ENCODE results near the gene SEZ6. TPM values are rescaled to one million over a fixed set of nuclear protein-coding genes. Genes with fewer than 3 reads are reported as not detected.

SEZ6 gene
- total and polyA plus RNA-seq, 4 donors: 0.07 to 0.54 (median 0.18) TPM; not detected in 1

GRCh38 chr17:29039764-29040598 lies 34.1 kb upstream of the SEZ6 start:
- no peak overlapping the region for H3K27ac ChIP-seq (ENCODE audit: low read depth in 1 of 2, low read length in 1 of 2)
- peaks cover 0 to 25% (median 3%) of the 10 kb centered on the region in 3 donors for H3K27me3 ChIP-seq (ENCODE audit: control insufficient read depth in 3 of 3, insufficient read depth in 3 of 3, low read length in 2 of 3)
- H3K36me3 ChIP-seq (ENCODE audit: control insufficient read depth in 4 of 4, insufficient read depth in 4 of 4, low read length in 4 of 4): no peaks in the 10 kb centered on the region
- TF ChIP-seq CTCF (IDR thresholded peaks at IDR 0.05; ENCODE audit: control extremely low read depth, extremely low read depth): no peak
- H3K9me3 ChIP-seq (ENCODE audit: control insufficient read depth in 4 of 4, insufficient read depth in 3 of 4, low read length in 3 of 4): peaks cover 0 to 2% (median under 1%) of the 10 kb centered on the region in 4 donors
- WGBS, 2 donors: 85 to 94% methylated on average over 13 of the region's 13 CpGs
- H3K9ac ChIP-seq (ENCODE audit: insufficient read depth in 1 of 2, low read length in 2 of 2): no peak overlapping the region
- ATAC-seq (ENCODE audit: insufficient read depth, low FRiP score): no peak
- no peak overlapping the region for H3K4me3 ChIP-seq
- DNase-seq: peak in 2 of 3 donors; percentile 26 to 40
- peaks cover 0 to 12% (median 6%) of the 10 kb centered on the region in 5 donors for H3K4me1 ChIP-seq (ENCODE audit: control insufficient read depth in 5 of 5, insufficient read depth in 5 of 5, low read length in 5 of 5)

- Histone ChIP-seq H3K27me3 (ENCODE audit: control insufficient read depth in 3 of 3, insufficient read depth in 3 of 3, low read length in 2 of 3) (peaks cover 0 to 25% (median 7%) of the 10 kb centered on the region in 3 donors), H3K4me1 (ENCODE audit: control insufficient read depth in 5 of 5, insufficient read depth in 5 of 5, low read length in 5 of 5) (peaks cover 0 to 11% (median 6%) of the 10 kb centered on the region in 5 donors), H3K36me3 (ENCODE audit: control insufficient read depth in 4 of 4, insufficient read depth in 4 of 4, low read length in 4 of 4) (no peaks in the 10 kb centered on the region), H3K4me3 (no peak overlapping the region), H3K27ac (ENCODE audit: low read depth in 1 of 2, low read length in 1 of 2) (no peak overlapping the region), H3K9me3 (ENCODE audit: control insufficient read depth in 4 of 4, insufficient read depth in 3 of 4, low read length in 3 of 4) (peaks cover 0 to 8% (median 2%) of the 10 kb centered on the region in 4 donors), H3K9ac (ENCODE audit: insufficient read depth in 1 of 2, low read length in 2 of 2) (no peak overlapping the region)
- TF ChIP-seq CTCF (IDR thresholded peaks at IDR 0.05; ENCODE audit: control extremely low read depth, extremely low read depth): no peak
- 36 to 44% methylated on average over 15 of the region's 15 CpGs for WGBS, 2 donors
- no peak for ATAC-seq (ENCODE audit: insufficient read depth, low FRiP score)
- DNase-seq: no peak
Observed at GRCh38 chr17:29038085-29038795, 32.4 kb upstream of the SEZ6 start.

- peaks cover 0 to 28% (median 10%) of the 10 kb centered on the region in 3 donors for H3K27me3 ChIP-seq (ENCODE audit: control insufficient read depth in 3 of 3, insufficient read depth in 3 of 3, low read length in 2 of 3)
- no peaks in the 10 kb centered on the region for H3K36me3 ChIP-seq (ENCODE audit: control insufficient read depth in 4 of 4, insufficient read depth in 4 of 4, low read length in 4 of 4)
- no peak for ATAC-seq (ENCODE audit: insufficient read depth, low FRiP score)
- H3K4me3 ChIP-seq: no peak overlapping the region
- peaks cover 0 to 8% (median 2%) of the 10 kb centered on the region in 4 donors for H3K9me3 ChIP-seq (ENCODE audit: control insufficient read depth in 4 of 4, insufficient read depth in 3 of 4, low read length in 3 of 4)
- TF ChIP-seq CTCF (IDR thresholded peaks at IDR 0.05; ENCODE audit: control extremely low read depth, extremely low read depth): no peak
- H3K4me1 ChIP-seq (ENCODE audit: control insufficient read depth in 5 of 5, insufficient read depth in 5 of 5, low read length in 5 of 5): peaks cover 0 to 6% (median 4%) of the 10 kb centered on the region in 5 donors
- DNase-seq: no peak
- no peak overlapping the region for H3K9ac ChIP-seq (ENCODE audit: insufficient read depth in 1 of 2, low read length in 2 of 2)
- no peak overlapping the region for H3K27ac ChIP-seq (ENCODE audit: low read depth in 1 of 2, low read length in 1 of 2)
- 76 to 78% methylated on average over 10 of the region's 10 CpGs for WGBS, 2 donors
Observed at GRCh38 chr17:29037739-29038084, 31.9 kb upstream of the SEZ6 start.

Measured in lung (tissue), 12 donors.